Loucy (cell line): Measurements from ENCODE around the gene PPP1CB.

ENCODE experiments used
- H2AFZ ChIP-seq: fragments of 200-600 bp; sonication (generic); 2 replicates; pipeline ENCODE4 v1.6.0; 2016; ENCODE audit warnings: antibody characterized with exemption, mild to moderate bottlenecking, low read length, moderate library complexity
- H3F3A ChIP-seq: fragments of 200-600 bp; 2 replicates; pipeline ENCODE4 v1.6.0; 2016; ENCODE audit warnings: antibody characterized with exemption, low read depth, mild to moderate bottlenecking
- H3K27me3 ChIP-seq: fragments of 200-600 bp; sonication (generic); 2 replicates; pipeline ENCODE4 v1.6.1; 2014; ENCODE audit warnings: low read length, mild to moderate bottlenecking; ENCODE audit not compliant: insufficient read depth, poor library complexity, severe bottlenecking
- H3K36me3 ChIP-seq: fragments of 200-600 bp; sonication (generic); 2 replicates; pipeline ENCODE4 v1.6.1; 2016; ENCODE audit warnings: low read length; ENCODE audit not compliant: insufficient read depth
- H3K4me1 ChIP-seq: fragments of 200-600 bp; sonication (generic); 2 replicates; pipeline ENCODE4 v1.5.1; 2014; ENCODE audit warnings: low read length, mild to moderate bottlenecking; ENCODE audit not compliant: insufficient read depth, poor library complexity, severe bottlenecking
- H3K4me2 ChIP-seq: fragments of 200-600 bp; sonication (generic); 2 replicates; pipeline ENCODE4 v1.6.0; 2014; ENCODE audit warnings: antibody characterized with exemption, low read length, low read depth, mild to moderate bottlenecking; ENCODE audit not compliant: poor library complexity, severe bottlenecking
- H3K4me3 ChIP-seq: fragments of 200-600 bp; sonication (generic); 2 replicates; pipeline ENCODE4 v1.5.1; 2014; ENCODE audit warnings: low read length, mild to moderate bottlenecking, mixed read lengths; ENCODE audit not compliant: poor library complexity, severe bottlenecking
- H3K79me2 ChIP-seq: fragments of 200-600 bp; sonication (generic); 2 replicates; pipeline ENCODE4 v1.6.1; 2014; ENCODE audit warnings: low read length; ENCODE audit not compliant: insufficient read depth
- H3K9ac ChIP-seq: fragments of 200-600 bp; sonication (generic); 2 replicates; pipeline ENCODE4 v1.6.0; 2014; ENCODE audit warnings: mild to moderate bottlenecking, low read depth, low read length, moderate library complexity; ENCODE audit not compliant: poor library complexity, severe bottlenecking
- H3K9me2 ChIP-seq: fragments of 200-600 bp; sonication (generic); replicated peaks from 2 replicates; pipeline ENCODE4 v1.6.1; 2016; ENCODE audit warnings: low read depth, low read length, mixed read lengths
- H3K9me3 ChIP-seq: fragments of 200-600 bp; sonication (generic); 2 replicates; pipeline ENCODE4 v1.6.1; 2014; ENCODE audit warnings: mild to moderate bottlenecking, antibody characterized with exemption, low read length, low read depth; ENCODE audit not compliant: insufficient read depth
- H4K20me1 ChIP-seq: fragments of 200-600 bp; sonication (generic); 2 replicates; pipeline ENCODE4 v1.6.0; 2014; ENCODE audit warnings: antibody characterized with exemption, low read length, mild to moderate bottlenecking; ENCODE audit not compliant: insufficient read depth, poor library complexity, severe bottlenecking
- CTCF ChIP-seq: fragments of 200-600 bp; sonication (generic); conservative IDR thresholded peaks from 2 replicates; pipeline ENCODE4 v1.5.1; 2014; ENCODE audit warnings: mild to moderate bottlenecking, antibody characterized with exemption, low read length
- EZH2phosphoT487 ChIP-seq: fragments of 200-600 bp; IDR thresholded peaks from 2 replicates; pipeline ENCODE4 v1.6.1; 2018; ENCODE audit warnings: antibody characterized with exemption, mild to moderate bottlenecking, moderate library complexity, borderline replicate concordance

PPP1CB gene

GRCh38 chr2:28748176-28748575, 3.5 kb upstream of the PPP1CB start:
- peak overlapping the region; percentile 21 for H3K4me2 ChIP-seq

GRCh38 chr2:28748941-28749340, 2.7 kb upstream of the PPP1CB start:
- peaks cover 29% of the 10 kb centered on the region for H3K4me1 ChIP-seq
- H3F3A ChIP-seq: no peaks in the 10 kb centered on the region
- TF ChIP-seq EZH2phosphoT487: no peak
- no peak for TF ChIP-seq CTCF
- H4K20me1 ChIP-seq: peaks cover 14% of the 10 kb centered on the region
- no peaks in the 10 kb centered on the region for H3K9me3 ChIP-seq
- no peak overlapping the region for H3K9ac ChIP-seq
- H3K79me2 ChIP-seq: peaks cover 43% of the 10 kb centered on the region
- no peak overlapping the region for H3K4me2 ChIP-seq
- H2AFZ ChIP-seq: no peak overlapping the region
- no peak overlapping the region for H3K4me3 ChIP-seq
- no peaks in the 10 kb centered on the region for H3K9me2 ChIP-seq
- H3K36me3 ChIP-seq: no peaks in the 10 kb centered on the region
- H3K27me3 ChIP-seq: no peaks in the 10 kb centered on the region

More at GRCh38 chr2:28748176-28748575, 3.5 kb upstream of the PPP1CB start:
- H3K36me3 ChIP-seq: no peaks in the 10 kb centered on the region
- TF ChIP-seq CTCF: no peak
- TF ChIP-seq EZH2phosphoT487: no peak
- H3K9ac ChIP-seq: peak overlapping the region; percentile 5
- H3K4me3 ChIP-seq: no peak overlapping the region
- H3K79me2 ChIP-seq: peaks cover 35% of the 10 kb centered on the region
- H3K4me1 ChIP-seq: peaks cover 29% of the 10 kb centered on the region
- no peaks in the 10 kb centered on the region for H3K27me3 ChIP-seq
- H3F3A ChIP-seq: no peaks in the 10 kb centered on the region
- H4K20me1 ChIP-seq: peaks cover 8% of the 10 kb centered on the region
- no peaks in the 10 kb centered on the region for H3K9me3 ChIP-seq
- no peaks in the 10 kb centered on the region for H3K9me2 ChIP-seq
- H2AFZ ChIP-seq: peak overlapping the region; percentile 40

- Histone ChIP-seq H3K9me2 (no peaks in the 10 kb centered on the region), H2AFZ (no peak overlapping the region), H3K9me3 (no peaks in the 10 kb centered on the region), H3K9ac (peak overlapping the region; percentile 95), H3K79me2 (peaks cover 49% of the 10 kb centered on the region), H4K20me1 (peaks cover 20% of the 10 kb centered on the region), H3K27me3 (no peaks in the 10 kb centered on the region), H3K4me3 (no peak overlapping the region), H3K4me1 (peaks cover 31% of the 10 kb centered on the region), H3K36me3 (no peaks in the 10 kb centered on the region), H3F3A (no peaks in the 10 kb centered on the region), H3K4me2 (no peak overlapping the region)
- TF ChIP-seq CTCF (no peak), EZH2phosphoT487 (no peak)
These were observed 2.1 kb upstream of the PPP1CB start for GRCh38 chr2:28749526-28749925.
